Lung (tissue), 12 donors: Measurements from ENCODE around the gene VKORC1. TPM values are rescaled to one million over a fixed set of nuclear protein-coding genes. Genes with fewer than 3 reads are reported as not detected.
A peak's percentile ranks its signal among the peaks of the same experiment; 100 is the strongest.

Experiments used
- ATAC-seq: fragments of 200-7000 bp; cut with Tn5 transposase; one replicate; pipeline ENCODE4 v1.9.1; 2020; ENCODE audit warnings: moderate number of reproducible peaks; ENCODE audit not compliant: insufficient read depth, low FRiP score
- DNase-seq, 3 donors: peaks; one replicate each; pipeline ENCODE4 v3.0.0-alpha.2; 2013 to 2017
- H3K27ac ChIP-seq, 2 donors: one replicate each; pipeline ENCODE4 v1.5.1; 2013; ENCODE audit warnings: mild to moderate bottlenecking in 2 of 2, moderate library complexity in 2 of 2, control low read depth in 1 of 2, inconsistent platforms in 1 of 2, low read depth in 1 of 2, low read length in 1 of 2
- H3K27me3 ChIP-seq, 3 donors: one replicate each; pipeline ENCODE4 v1.5.1; 2013; ENCODE audit warnings: low read length in 2 of 3; ENCODE audit not compliant: control insufficient read depth in 3 of 3, insufficient read depth in 3 of 3
- H3K36me3 ChIP-seq, 4 donors: one replicate each; pipeline ENCODE4 v1.5.1; 2013; ENCODE audit warnings: low read length in 4 of 4, mild to moderate bottlenecking in 1 of 4, moderate library complexity in 1 of 4; ENCODE audit not compliant: control insufficient read depth in 4 of 4, insufficient read depth in 4 of 4
- H3K4me1 ChIP-seq, 5 donors: one replicate each; pipeline ENCODE4 v1.5.1; 2013; ENCODE audit warnings: low read length in 5 of 5, mild to moderate bottlenecking in 2 of 5, moderate library complexity in 1 of 5; ENCODE audit not compliant: control insufficient read depth in 5 of 5, insufficient read depth in 5 of 5
- H3K4me3 ChIP-seq: one replicate; pipeline ENCODE4 v1.5.1; 2013; ENCODE audit warnings: mild to moderate bottlenecking, control low read depth, moderate library complexity
- H3K9ac ChIP-seq, 2 donors: one replicate each; pipeline ENCODE4 v1.5.1; 2013; ENCODE audit warnings: low read length in 2 of 2, control low read depth in 1 of 2; ENCODE audit not compliant: insufficient read depth in 1 of 2
- H3K9me3 ChIP-seq, 4 donors: one replicate each; pipeline ENCODE4 v1.5.1; 2013; ENCODE audit warnings: low read length in 3 of 4, mild to moderate bottlenecking in 1 of 4, moderate library complexity in 1 of 4; ENCODE audit not compliant: control insufficient read depth in 4 of 4, insufficient read depth in 3 of 4
- CTCF ChIP-seq: IDR thresholded peaks from 2 replicates; pipeline ENCODE4 v1.5.1; 2012; ENCODE audit warnings: mild to moderate bottlenecking; ENCODE audit errors: control extremely low read depth, extremely low read depth
- WGBS, 2 donors: extraction: QIAGEN DNeasy Blood & Tissue Kit; methylation state at CpG; one replicate each; pipeline ENCODE4 v1.1.7; 2013; 5-methylcytosine and 5-hydroxymethylcytosine counted together
- polyA plus RNA-seq, 2 donors: library from polyadenylated mRNA; stranded (reverse); fragments of 200-250 nt; gene quantifications; one replicate each; pipeline ENCODE4 v1.2.1, GENCODE V29; 2013
- total RNA-seq, 2 donors: library from RNA; depleted of rRNA in 1 of 2; stranded (reverse); fragments of >200 nt in 1 of 2; gene quantifications; one replicate each; pipeline ENCODE4 v1.2.1, GENCODE V29; 2014 to 2021
- donor health status: control.
- donor health status: control.
- donor health status: Bipolar disorder and iron deficiency.
- donor health status: healthy.
- donor health status: DM: yes; HTN: yes; CAD: no.

The VKORC1 gene
- total and polyA plus RNA-seq, 4 donors: 49.4 to 118 (median 70.5) TPM

GRCh38 chr16:31061126-31061812, 33.3 kb downstream of the VKORC1 start:
- peak overlapping the region; percentile 10 for H3K4me3 ChIP-seq
- TF ChIP-seq CTCF: no peak
- DNase-seq: no peak
- H3K9me3 ChIP-seq: peaks cover 0 to 4% (median 0%) of the 10 kb centered on the region in 4 donors
- no peak for ATAC-seq
- H3K9ac ChIP-seq: no peak overlapping the region
- peaks cover 0 to 13% (median 0%) of the 10 kb centered on the region in 5 donors for H3K4me1 ChIP-seq
- H3K27me3 ChIP-seq: no peaks in the 10 kb centered on the region
- H3K36me3 ChIP-seq: peaks cover 0 to 25% (median 13%) of the 10 kb centered on the region in 4 donors
- WGBS, 2 donors: 95 to 96% methylated on average over 42 of the region's 42 CpGs
- H3K27ac ChIP-seq: no peak overlapping the region

- no peak for TF ChIP-seq CTCF
- Histone ChIP-seq H3K9me3 (no peaks in the 10 kb centered on the region), H3K4me3 (no peak overlapping the region), H3K9ac (no peak overlapping the region), H3K36me3 (peaks cover 0 to 2% (median under 1%) of the 10 kb centered on the region in 4 donors), H3K27ac (no peak overlapping the region), H3K4me1 (no peaks in the 10 kb centered on the region), H3K27me3 (no peaks in the 10 kb centered on the region)
- ATAC-seq (no peak), DNase-seq (no peak)
- 91% methylated on average over 4 of the region's 4 CpGs for WGBS, 2 donors
These were observed 39.0 kb downstream of the VKORC1 start for GRCh38 chr16:31055613-31056012.

DNA sequence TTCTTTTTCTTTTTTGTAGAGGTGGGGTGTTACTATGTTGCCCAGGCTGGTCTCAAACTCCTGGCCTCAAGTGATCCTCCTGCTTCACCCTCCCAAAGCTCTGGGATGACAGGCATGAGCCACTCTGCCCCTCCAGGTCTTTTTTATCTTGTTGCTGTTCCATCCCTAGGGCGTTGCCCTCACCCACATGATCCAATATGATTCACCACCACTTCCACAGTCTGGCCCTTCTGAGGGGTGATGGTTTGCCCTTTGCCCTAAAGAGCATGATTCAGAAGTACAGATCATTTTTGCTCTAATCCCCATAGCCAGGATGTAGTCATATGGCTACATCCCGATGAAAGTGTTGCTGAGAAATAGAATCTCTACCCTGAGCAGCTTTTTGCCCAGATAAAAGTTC, 42.5 kb downstream of the VKORC1 start:
- peak; percentile 85 for ATAC-seq
- Histone ChIP-seq H3K27ac (no peak overlapping the region), H3K9ac (no peak overlapping the region)

More for the DNA sequence above, 42.5 kb downstream of the VKORC1 start:
- TF ChIP-seq CTCF: no peak
- Histone ChIP-seq H3K27me3 (no peaks in the 10 kb centered on the region), H3K9me3 (no peaks in the 10 kb centered on the region), H3K36me3 (no peaks in the 10 kb centered on the region), H3K4me1 (no peaks in the 10 kb centered on the region), H3K4me3 (no peak overlapping the region)
- WGBS, 2 donors: 52 to 73% methylated on average over 2 of the region's 2 CpGs
- DNase-seq: no peak
